HepG2 (cell line): ENCODE data around the gene DEPDC5. TPM values are rescaled to one million over a fixed set of nuclear protein-coding genes. Genes with fewer than 3 reads are reported as not detected.

Experiments used
- CENPX ChIP-seq: sonication (generic); formaldehyde crosslinking; IDR thresholded peaks from 2 replicates; pipeline ENCODE4 v1.9.0; 2021; ENCODE audit warnings: mild to moderate bottlenecking, missing genetic modification reagents, moderate library complexity
- ELF4 ChIP-seq: sonication (generic); formaldehyde crosslinking; IDR thresholded peaks from 2 replicates; pipeline ENCODE4 v1.5.0; 2020; ENCODE audit warnings: missing genetic modification reagents, mild to moderate bottlenecking, moderate library complexity, borderline replicate concordance
- ETV5 ChIP-seq: IDR thresholded peaks from 2 replicates; pipeline ENCODE4 v1.6.1; 2018; ENCODE audit warnings: missing biosample characterization, missing genetic modification reagents, inconsistent platforms, borderline replicate concordance
- HHEX ChIP-seq: IDR thresholded peaks from 2 replicates; pipeline ENCODE4 v1.6.1; 2016; ENCODE audit warnings: control low read depth
- HIVEP1 ChIP-seq: sonication (generic); formaldehyde crosslinking; IDR thresholded peaks from 2 replicates; pipeline ENCODE4 v1.4.0; 2020; ENCODE audit warnings: mild to moderate bottlenecking, missing genetic modification reagents
- MYNN ChIP-seq: sonication (generic); formaldehyde crosslinking; IDR thresholded peaks from 2 replicates; pipeline ENCODE4 v1.4.0; 2020; ENCODE audit warnings: mild to moderate bottlenecking, low read depth, missing genetic modification reagents
- NR3C1 ChIP-seq: sonication (generic); formaldehyde crosslinking; IDR thresholded peaks from 2 replicates; pipeline ENCODE4 v1.4.0; 2020; ENCODE audit warnings: missing genetic modification reagents
- POLR2A ChIP-seq, 2 experiments: IDR thresholded peaks; 2 replicates each; pipeline ENCODE4 v1.6.1; 2011; ENCODE audit warnings: low read depth in 2 of 2, low read length in 2 of 2, mild to moderate bottlenecking in 1 of 2, moderate library complexity in 1 of 2; ENCODE audit not compliant: insufficient read depth in 1 of 2
- SP1 ChIP-seq, 2 experiments: fragments of 450-650 bp in 1 of 2; sonication (generic) in 1 of 2; formaldehyde crosslinking in 1 of 2; IDR thresholded peaks; 2 replicates each; pipeline versions ENCODE4 v1.4.0 to v1.6.1; 2016 to 2020; ENCODE audit warnings: missing genetic modification reagents in 1 of 2
- SP2 ChIP-seq: sonication (generic); formaldehyde crosslinking; IDR thresholded peaks from 2 replicates; pipeline ENCODE4 v1.5.1; 2020; ENCODE audit warnings: mild to moderate bottlenecking, missing genetic modification reagents
- TAF15 ChIP-seq: fragments of 200-400 bp; formaldehyde crosslinking; IDR thresholded peaks from one replicate; pipeline ENCODE4 v1.6.1; 2018; ENCODE audit warnings: mild to moderate bottlenecking, low read depth, low read length; ENCODE audit not compliant: poor library complexity, severe bottlenecking
- TEAD3 ChIP-seq: optimal IDR thresholded peaks from 2 replicates; pipeline ENCODE3; 2016; ENCODE audit warnings: borderline replicate concordance
- ZBTB46 ChIP-seq: sonication (generic); formaldehyde crosslinking; IDR thresholded peaks from 2 replicates; pipeline ENCODE4 v1.4.0; 2020; ENCODE audit warnings: mild to moderate bottlenecking, missing genetic modification reagents, borderline replicate concordance
- ZFP91 ChIP-seq: sonication (generic); formaldehyde crosslinking; IDR thresholded peaks from 2 replicates; pipeline ENCODE4 v1.9.0; 2022; ENCODE audit warnings: missing genetic modification reagents, mild to moderate bottlenecking, borderline replicate concordance
- ZKSCAN5 ChIP-seq: sonication (generic); formaldehyde crosslinking; IDR thresholded peaks from 2 replicates; pipeline ENCODE4 v1.5.1; 2020; ENCODE audit warnings: mild to moderate bottlenecking, missing genetic modification reagents
- ZMAT3 ChIP-seq: sonication (generic); formaldehyde crosslinking; conservative IDR thresholded peaks from 2 replicates; pipeline ENCODE4 v1.7.0; 2021; ENCODE audit warnings: missing genetic modification reagents
- ZNF383 ChIP-seq: sonication (generic); formaldehyde crosslinking; IDR thresholded peaks from 2 replicates; pipeline ENCODE4 v1.4.0; 2020; ENCODE audit warnings: missing genetic modification reagents, mild to moderate bottlenecking, borderline replicate concordance
- ZNF557 ChIP-seq: sonication (generic); formaldehyde crosslinking; IDR thresholded peaks from 2 replicates; pipeline ENCODE4 v1.4.0; 2020; ENCODE audit warnings: missing genetic modification reagents
- ZNF580 ChIP-seq: IDR thresholded peaks from 2 replicates; pipeline ENCODE4 v1.6.1; 2016; ENCODE audit warnings: low read depth, borderline replicate concordance
- ZNF687 ChIP-seq: sonication (generic); formaldehyde crosslinking; IDR thresholded peaks from 2 replicates; pipeline ENCODE4 v1.5.1; 2020; ENCODE audit warnings: mild to moderate bottlenecking, missing genetic modification reagents, moderate library complexity
- ZNF713 ChIP-seq: sonication (generic); formaldehyde crosslinking; IDR thresholded peaks from 2 replicates; pipeline ENCODE4 v1.4.0; 2020; ENCODE audit warnings: mild to moderate bottlenecking, missing genetic modification reagents
- polyA plus RNA-seq, 8 experiments: library from polyadenylated mRNA; depleted of rRNA in 3 of 8; stranded (reverse) in 7 of 8; unstranded in 1 of 8; fragments of >200 nt; fragmentation: Illumina TruSeq in 4 of 8; extraction: Trizol in 4 of 8; gene quantifications; 2 replicates each; pipeline versions ENCODE4 v1.2.1 to v1.2.3, GENCODE V29; 2011 to 2016; ENCODE audit warnings: low read depth in 4 of 8, missing spikeins in 1 of 8, mixed read lengths in 1 of 8; ENCODE audit not compliant: insufficient read depth in 1 of 8
- total RNA-seq, 5 experiments: library from RNA; depleted of rRNA; stranded (reverse); fragments of >200 nt; fragmentation: Illumina TruSeq; extraction: Trizol; gene quantifications; 2 replicates each; pipeline ENCODE4 v1.2.3, GENCODE V29; 2016; ENCODE audit warnings: low read depth in 1 of 5
- TF ChIP-seq, protein P1 (sequence below): sonication (generic); formaldehyde crosslinking; IDR thresholded peaks from 2 replicates; pipeline ENCODE4 v1.5.0; 2020; ENCODE audit warnings: missing genetic modification reagents

DEPDC5 gene
- total and polyA plus RNA-seq, 2 of the 13 experiments (the other 11 are each of a cell fraction or from before 2014, with no cell fraction given), result 9.8 to 12.4 TPM

- TF ChIP-seq ZNF687 (peak; percentile 37), ZFP91 (no peak), ZNF557 (CRISPR knock-in tag) (no peak), SP1 (IDR thresholded peaks at IDR 0.05) (no peak), SP1 (CRISPR knock-in tag; IDR thresholded peaks at IDR 0.05) (no peak), SP2 (CRISPR knock-in tag) (no peak), TAF15 (no peak), MYNN (CRISPR knock-in tag) (no peak), CENPX (no peak), POLR2A (IDR thresholded peaks at IDR 0.05; ENCODE audit: insufficient read depth in 1 of 2, low read depth in 2 of 2, low read length in 2 of 2) (no peak; a peak in 1 of 4 replicates), ETV5 (peak; percentile 6; the same call in 1 of the 2 replicates), ELF4 (CRISPR knock-in tag) (no peak), ZNF713 (CRISPR knock-in tag) (0 out of 2 replicates have a peak, but pooled peaks have one; percentile 53), ZNF383 (CRISPR knock-in tag) (no peak), ZNF580 (CRISPR knock-in tag) (no peak), ZBTB46 (CRISPR knock-in tag) (no peak), TEAD3 (no peak), NR3C1 (CRISPR knock-in tag) (no peak), HIVEP1 (no peak), ZKSCAN5 (no peak), HHEX (CRISPR knock-in tag) (no peak), ZMAT3 (CRISPR knock-in tag) (no peak)
- TF ChIP-seq, protein P1, sequence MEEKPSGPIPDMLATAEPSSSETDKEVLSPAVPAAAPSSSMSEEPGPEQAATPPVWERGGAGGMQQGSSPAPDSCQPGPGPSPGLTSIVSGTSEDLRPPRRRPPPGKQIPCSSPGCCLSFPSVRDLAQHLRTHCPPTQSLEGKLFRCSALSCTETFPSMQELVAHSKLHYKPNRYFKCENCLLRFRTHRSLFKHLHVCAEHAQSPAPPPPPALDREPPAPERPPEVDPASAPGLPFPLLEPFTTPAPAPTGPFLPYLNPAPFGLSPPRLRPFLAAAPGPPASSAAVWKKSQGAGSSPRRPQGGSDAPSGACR (CRISPR knock-in tag), result 0 out of 2 replicates have a peak, but pooled peaks have one; percentile 40
These were observed 191.1 kb downstream of the DEPDC5 start (continued) for GRCh38 chr22:31944700-31945442.
